CD4-positive, alpha-beta T cell (primary cell): ENCODE data around the gene MCL1. TPM values are rescaled to one million over a fixed set of nuclear protein-coding genes. Genes with fewer than 3 reads are reported as not detected.

Experiments used
- ATAC-seq: fragments of 200-7000 bp; cut with Tn5 transposase; one replicate; pipeline ENCODE4 v1.10.0; 2022; ENCODE audit warnings: mild to moderate bottlenecking; ENCODE audit not compliant: poor library complexity
- CTCF ChIA-PET: fragments of 350-600 bp; sonication (Branson Sonifier 250); formaldehyde crosslinking; loops from one replicate; lab custom pipeline; 2021; ENCODE audit warnings: antibody characterized with exemption, inconsistent platforms; lab: Charles Lee
- POLR2A ChIA-PET: fragments of 350-600 bp; sonication (Branson Sonifier 250); formaldehyde crosslinking; loops from one replicate; lab custom pipeline; 2021; ENCODE audit warnings: antibody characterized with exemption, inconsistent platforms; lab: Charles Lee
- DNase-seq, 14 experiments: peaks; one replicate each; pipeline ENCODE4 v3.0.0-alpha.2; 2013 to 2020; ENCODE audit warnings: mixed read lengths in 2 of 14
- H3K27ac ChIP-seq, 2 donors: one replicate each; pipeline versions ENCODE4 v1.5.1 to v1.7.0; 2013; ENCODE audit warnings: low read length in 2 of 2, low read depth in 1 of 2, mild to moderate bottlenecking in 1 of 2
- H3K27me3 ChIP-seq, 2 experiments: 1 replicate in 1 of 2; 2 replicates in 1 of 2; pipeline versions ENCODE4 v1.6.1 to v1.7.0; 2013; ENCODE audit warnings: low read length in 2 of 2, control low read depth in 1 of 2, mild to moderate bottlenecking in 1 of 2, moderate library complexity in 1 of 2; ENCODE audit not compliant: insufficient read depth in 2 of 2, control insufficient read depth in 1 of 2
- H3K36me3 ChIP-seq: one replicate; pipeline ENCODE4 v1.6.1; 2013; ENCODE audit warnings: low read length, control low read depth; ENCODE audit not compliant: insufficient read depth
- H3K4me1 ChIP-seq: one replicate; pipeline ENCODE4 v1.6.1; 2013; ENCODE audit warnings: low read length, control low read depth; ENCODE audit not compliant: insufficient read depth
- H3K4me3 ChIP-seq: one replicate; pipeline ENCODE4 v1.5.1; 2013; ENCODE audit warnings: mild to moderate bottlenecking, low read length, moderate library complexity
- H3K9me3 ChIP-seq, 2 experiments: 1 replicate in 1 of 2; 2 replicates in 1 of 2; pipeline versions ENCODE4 v1.6.1 to v1.7.0; 2013; ENCODE audit warnings: low read length in 2 of 2, mild to moderate bottlenecking in 2 of 2, control low read depth in 1 of 2, moderate library complexity in 1 of 2; ENCODE audit not compliant: control insufficient read depth in 1 of 2, insufficient read depth in 1 of 2
- H3K27ac Mint-ChIP-seq: one replicate; pipeline ENCODE4 v1.8.0; 2020; ENCODE audit warnings: mixed read lengths
- H3K27me3 Mint-ChIP-seq: one replicate; pipeline ENCODE4 v1.8.0; 2021; ENCODE audit warnings: mixed read lengths
- H3K36me3 Mint-ChIP-seq: one replicate; pipeline ENCODE4 v1.8.0; 2021; ENCODE audit warnings: low read depth, mixed read lengths
- H3K4me1 Mint-ChIP-seq: one replicate; pipeline ENCODE4 v1.8.0; 2021; ENCODE audit warnings: low read depth, mixed read lengths
- H3K4me3 Mint-ChIP-seq: one replicate; pipeline ENCODE4 v1.8.0; 2020; ENCODE audit warnings: mild to moderate bottlenecking, mixed read lengths
- H3K9me3 Mint-ChIP-seq: one replicate; pipeline ENCODE4 v1.8.0; 2020; ENCODE audit warnings: mixed read lengths
- CTCF ChIP-seq: fragments of 200-600 bp; IDR thresholded peaks from one replicate; pipeline ENCODE4 v1.8.0; 2022; ENCODE audit warnings: antibody characterized with exemption, mild to moderate bottlenecking
- intact Hi-C, 2 experiments: fragments of 100-400 bp; cut with DNase I in 1 of 2; cut with micrococcal nuclease in 1 of 2; formaldehyde crosslinking; loops; one replicate each; pipeline versions ENCODE4 v1.15.1 to v1.9.0; 2023 to 2025; cut with DNase I, micrococcal nuclease
- total RNA-seq, 174 experiments: library from RNA in 2 of 174; stranded (reverse) in 2 of 174; gene quantifications; one replicate each; pipeline ENCODE4 v1.2.3 and lab custom pipeline; 2021 to 2026

MCL1 gene
- total RNA-seq, 2 experiments from 2014 or later: 737 to 747 TPM

- peaks cover 43% of the 10 kb centered on the region for H3K4me1 ChIP-seq
- H3K27me3 Mint-ChIP-seq: peaks cover 18% of the 10 kb centered on the region
- peaks cover 8% of the 10 kb centered on the region for H3K36me3 ChIP-seq
- H3K4me3 ChIP-seq: no peak overlapping the region
- H3K4me1 Mint-ChIP-seq: peaks cover 23% of the 10 kb centered on the region
- no peak overlapping the region for H3K4me3 Mint-ChIP-seq
- no peak overlapping the region for H3K27ac ChIP-seq
- ATAC-seq (no peak), DNase-seq (no peak)
- H3K9me3 Mint-ChIP-seq: no peaks in the 10 kb centered on the region
- no peaks in the 10 kb centered on the region for H3K9me3 ChIP-seq
- intact Hi-C loops: no loop called here
- ChIA-PET POLR2A (interaction anchor here (1.3 kb wide), 1 partner anchor 26 kb away, joined by 9 read pairs; the partner anchor contains the start of gene MCL1), CTCF (interaction anchor here (1.1 kb wide), 1 partner anchor 20 kb away, joined by 3 read pairs; no protein-coding TSS in a partner anchor)
- peaks cover 3 to 5% of the 10 kb centered on the region in 2 experiments for H3K27me3 ChIP-seq
- no peak for TF ChIP-seq CTCF
- H3K36me3 Mint-ChIP-seq: peaks cover 4% of the 10 kb centered on the region
- no peak overlapping the region for H3K27ac Mint-ChIP-seq
These were observed 26.5 kb downstream of the MCL1 start for GRCh38 chr1:150552911-150553289.

- peak overlapping the region; percentile 48 for H3K4me3 Mint-ChIP-seq
- peaks cover 41% of the 10 kb centered on the region for H3K4me1 ChIP-seq
- intact Hi-C loops: no loop called here
These were observed 27.1 kb downstream of the MCL1 start for GRCh38 chr1:150552128-150552910.

GRCh38 chr1:150551784-150552127 is 27.7 kb downstream of the MCL1 start:
- ChIA-PET POLR2A (interaction anchor here (0.6 to 1.8 kb wide), 6 partner anchors 9 to 78 kb away, joined by 3 to 10 read pairs (median 4); partner anchors contain the start of genes ENSA and MCL1), CTCF (interaction anchor here (0.7 to 2.3 kb wide), 4 partner anchors 8 to 225 kb away, joined by 3 to 8 read pairs (median 5); no protein-coding TSS in a partner anchor)
- no peak overlapping the region for H3K4me3 ChIP-seq
- peaks cover 3% of the 10 kb centered on the region for H3K36me3 ChIP-seq
- H3K27ac Mint-ChIP-seq: no peak overlapping the region
- no peaks in the 10 kb centered on the region for H3K9me3 ChIP-seq
- no peaks in the 10 kb centered on the region for H3K9me3 Mint-ChIP-seq
- no peak overlapping the region for H3K27ac ChIP-seq
- H3K4me1 Mint-ChIP-seq: peaks cover 23% of the 10 kb centered on the region
- ATAC-seq (no peak), DNase-seq (no peak)
- peaks cover 41% of the 10 kb centered on the region for H3K4me1 ChIP-seq
- TF ChIP-seq CTCF: no peak
- intact Hi-C loops: no loop called here
- H3K27me3 Mint-ChIP-seq: peaks cover 22% of the 10 kb centered on the region
- peaks cover 4% of the 10 kb centered on the region for H3K36me3 Mint-ChIP-seq
- H3K27me3 ChIP-seq: peaks cover 7 to 8% of the 10 kb centered on the region in 2 experiments
- no peak overlapping the region for H3K4me3 Mint-ChIP-seq

More at GRCh38 chr1:150552128-150552910, 27.1 kb downstream of the MCL1 start:
- Histone ChIP-seq H3K4me3 (no peak overlapping the region), H3K36me3 (peaks cover 3% of the 10 kb centered on the region), H3K27me3 (peaks cover 3 to 5% of the 10 kb centered on the region in 2 experiments), H3K27ac (no peak overlapping the region), H3K9me3 (no peaks in the 10 kb centered on the region)
- Mint-ChIP-seq H3K27me3 (peaks cover 18% of the 10 kb centered on the region), H3K4me1 (peaks cover 23% of the 10 kb centered on the region), H3K36me3 (peaks cover 4% of the 10 kb centered on the region), H3K27ac (no peak overlapping the region), H3K9me3 (no peaks in the 10 kb centered on the region)
- ATAC-seq (no peak), DNase-seq (peak in 3 of 14 experiments; percentile 34 to 72 (median 67))
- ChIA-PET CTCF (interaction anchor here (0.7 to 2.3 kb wide), 4 partner anchors 7 to 226 kb away, joined by 3 to 8 read pairs (median 5); no protein-coding TSS in a partner anchor), POLR2A (interaction anchor here (0.9 to 1.8 kb wide), 4 partner anchors 8 to 77 kb away, joined by 3 to 10 read pairs (median 6); partner anchors contain the start of genes ENSA and MCL1)
- TF ChIP-seq CTCF: no peak
